HG02970 (cell line): ENCODE measurements around the gene SLC12A2.

Experiments used
- ATAC-seq: cut with Tn5 transposase; IDR thresholded peaks from one replicate; pipeline ENCODE4 v1.9.1; 2021; ENCODE audit warnings: mild to moderate bottlenecking, moderate library complexity, moderate number of reproducible peaks; ENCODE audit not compliant: unreplicated experiment, low FRiP score

The SLC12A2 gene

GRCh38 chr5:128093368-128093767 lies 9.8 kb downstream of the SLC12A2 start:
- ATAC-seq, result no peak

DNA sequence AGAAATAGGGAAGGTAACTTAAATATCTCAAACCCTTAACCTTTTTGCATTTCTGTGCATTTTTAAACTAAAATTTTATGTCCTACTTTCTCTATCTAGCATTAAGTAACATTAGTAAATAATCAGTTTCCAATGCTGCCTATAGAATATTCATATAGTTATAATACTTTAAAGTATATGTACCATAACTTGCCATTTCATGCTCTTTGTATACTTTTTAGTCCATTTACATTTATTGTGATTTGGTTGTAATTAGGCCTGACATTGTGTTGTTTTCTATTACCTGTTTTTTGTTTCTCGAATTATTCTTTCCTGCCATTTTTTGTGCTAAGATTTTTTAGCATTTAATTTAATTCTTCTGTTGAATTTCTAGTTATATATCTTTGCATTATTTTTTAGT lies 13.7 kb downstream of the SLC12A2 start:
- ATAC-seq, result no peak

GRCh38 chr5:128097781-128098180 lies 14.2 kb downstream of the SLC12A2 start:
- ATAC-seq, result no peak

- ATAC-seq, result no peak
Observed at GRCh38 chr5:128099944-128100343, 16.4 kb downstream of the SLC12A2 start.

DNA sequence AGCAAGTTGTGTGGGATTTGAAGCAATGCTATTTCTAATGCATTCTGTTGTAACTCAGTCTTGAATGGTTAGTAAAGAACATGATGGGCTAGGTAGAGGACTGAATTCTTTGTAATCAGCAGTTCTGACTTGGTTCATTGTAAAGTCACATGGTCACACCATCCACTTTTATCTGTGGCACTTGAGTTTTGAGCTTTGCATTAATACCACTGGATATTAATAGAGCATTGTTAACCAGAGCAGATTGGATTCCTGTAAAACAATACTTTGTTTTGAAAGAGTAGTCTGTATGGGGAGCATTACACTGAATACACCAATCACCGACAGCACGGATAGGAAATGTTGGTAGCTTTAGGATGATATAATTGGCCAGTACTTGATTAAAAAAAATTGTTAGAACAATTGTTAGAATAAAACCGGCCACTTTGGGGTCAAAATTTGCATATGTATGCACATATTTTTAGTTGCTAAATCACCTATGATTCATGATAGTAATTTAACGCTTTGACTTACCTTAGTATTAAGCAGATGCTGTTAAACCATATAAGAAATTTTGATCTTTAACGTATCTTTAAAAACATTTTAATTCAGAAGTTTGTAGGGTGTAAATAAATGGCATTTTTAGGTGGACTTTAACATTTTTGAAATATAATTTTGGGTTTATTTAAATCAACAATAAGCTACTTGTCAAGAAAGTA lies 17.4 kb downstream of the SLC12A2 start:
- no peak for ATAC-seq

GRCh38 chr5:128101676-128102075 lies 18.1 kb downstream of the SLC12A2 start:
- ATAC-seq, result no peak

GRCh38 chr5:128105203-128105602 lies 21.6 kb downstream of the SLC12A2 start:
- no peak for ATAC-seq

DNA sequence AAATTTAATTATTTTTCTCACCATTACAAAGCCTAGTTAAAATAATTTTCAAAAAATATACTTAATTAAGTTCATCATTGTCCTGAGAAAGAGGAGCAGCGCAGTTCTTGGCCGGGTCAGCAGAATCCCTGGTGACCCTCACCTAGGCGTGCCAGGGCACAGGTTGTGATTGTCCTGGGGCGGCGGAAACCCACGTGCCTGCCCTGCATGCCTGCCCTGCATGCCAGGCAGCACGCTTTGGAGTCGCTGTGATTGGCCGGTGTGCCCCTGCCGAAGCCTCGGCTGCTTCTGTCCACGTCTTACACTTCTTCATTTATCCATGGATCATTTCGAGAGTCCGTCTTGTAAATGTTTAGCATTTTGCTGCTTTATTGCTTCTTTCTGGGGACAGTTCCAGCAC lies 25.6 kb downstream of the SLC12A2 start:
- no peak for ATAC-seq

DNA sequence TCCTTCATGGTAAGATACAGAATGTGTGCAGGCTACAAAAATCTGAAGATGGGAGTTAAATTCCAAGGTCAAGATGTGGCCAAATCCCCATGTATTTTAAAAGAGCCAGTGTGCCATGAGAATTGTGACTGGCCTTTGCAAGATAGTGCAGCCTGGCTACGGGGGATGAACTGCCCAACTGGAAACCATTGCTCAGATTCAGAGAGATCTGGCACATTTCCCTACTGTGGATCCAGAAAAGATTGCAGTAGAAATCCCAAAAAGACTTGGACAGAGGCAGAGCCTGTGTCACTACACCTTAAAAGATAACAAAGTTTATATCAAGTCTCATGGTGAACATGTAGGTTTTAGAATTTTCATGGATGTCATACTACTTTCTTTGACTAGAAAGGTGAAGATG lies 26.2 kb downstream of the SLC12A2 start:
- no peak for ATAC-seq

GRCh38 chr5:128111818-128112448 lies 28.4 kb downstream of the SLC12A2 start:
- no peak for ATAC-seq

GRCh38 chr5:128116445-128116844 lies 32.9 kb downstream of the SLC12A2 start:
- ATAC-seq, result no peak

- ATAC-seq, result no peak
Observed at GRCh38 chr5:128118214-128118613, 34.6 kb downstream of the SLC12A2 start.

DNA sequence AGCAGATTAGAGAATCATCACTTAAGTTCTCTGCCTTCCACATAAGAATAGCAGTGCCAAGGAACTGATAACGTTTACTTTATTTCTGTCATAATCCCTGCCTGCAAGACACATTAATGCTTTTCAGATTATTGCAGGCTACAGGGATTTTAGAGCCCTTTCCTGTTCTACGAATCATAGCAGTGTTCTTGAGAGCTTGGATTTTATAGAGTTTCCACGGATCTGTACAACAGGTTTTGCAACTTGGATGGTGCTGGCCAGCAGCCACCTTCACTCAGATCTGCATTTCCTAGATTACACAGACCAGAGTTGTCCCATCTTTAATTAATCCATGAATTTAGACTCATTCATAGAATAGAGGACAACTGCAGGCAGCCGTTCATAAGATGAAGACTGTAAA lies 38.1 kb downstream of the SLC12A2 start:
- no peak for ATAC-seq

- ATAC-seq, result no peak
Observed at GRCh38 chr5:128123936-128124335, 40.4 kb downstream of the SLC12A2 start.

GRCh38 chr5:128126241-128126640 lies 42.7 kb downstream of the SLC12A2 start:
- no peak for ATAC-seq

DNA sequence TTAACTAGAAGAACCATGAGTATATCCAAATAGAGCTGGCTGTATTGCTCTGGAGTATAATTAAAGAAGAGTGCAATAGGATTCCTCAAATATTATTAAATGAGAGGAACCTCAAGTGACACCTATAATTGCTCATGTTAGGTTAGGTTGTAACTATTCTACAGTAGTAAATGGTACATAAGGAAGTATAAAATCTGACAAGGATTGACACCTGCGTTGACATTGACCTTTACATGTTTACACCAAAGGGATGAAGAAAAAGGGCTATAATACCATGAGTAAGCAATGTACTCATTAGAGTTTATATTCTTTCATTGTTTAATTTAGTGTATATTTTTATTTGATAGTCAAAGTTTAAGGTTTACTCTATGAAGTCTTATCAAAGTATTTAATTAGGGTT lies 48.9 kb downstream of the SLC12A2 start:
- ATAC-seq, result no peak

DNA sequence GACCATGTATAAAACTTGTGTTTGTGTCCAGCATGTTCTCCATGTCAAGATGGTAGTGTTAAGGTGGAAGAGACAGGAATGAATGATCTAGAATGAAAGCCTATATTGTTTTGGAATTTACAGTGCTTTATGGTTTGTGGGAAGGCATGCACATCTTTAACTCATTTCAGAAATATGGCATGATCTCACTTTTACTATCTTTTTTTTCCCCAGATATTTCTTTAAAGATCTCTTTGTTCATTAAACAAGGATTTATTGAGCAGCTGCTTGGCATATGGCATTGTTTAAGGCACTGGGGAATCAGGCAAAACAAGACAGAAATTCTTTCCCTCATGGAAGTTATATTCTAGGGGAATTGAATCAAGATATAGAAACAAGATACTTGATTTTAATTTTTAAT lies 51.7 kb downstream of the SLC12A2 start:
- no peak for ATAC-seq

- no peak for ATAC-seq
Observed at GRCh38 chr5:128143911-128144310, 60.3 kb downstream of the SLC12A2 start.

GRCh38 chr5:128144491-128144890 lies 60.9 kb downstream of the SLC12A2 start:
- ATAC-seq, result no peak

- no peak for ATAC-seq
Observed at GRCh38 chr5:128146671-128147070, 63.1 kb downstream of the SLC12A2 start.

DNA sequence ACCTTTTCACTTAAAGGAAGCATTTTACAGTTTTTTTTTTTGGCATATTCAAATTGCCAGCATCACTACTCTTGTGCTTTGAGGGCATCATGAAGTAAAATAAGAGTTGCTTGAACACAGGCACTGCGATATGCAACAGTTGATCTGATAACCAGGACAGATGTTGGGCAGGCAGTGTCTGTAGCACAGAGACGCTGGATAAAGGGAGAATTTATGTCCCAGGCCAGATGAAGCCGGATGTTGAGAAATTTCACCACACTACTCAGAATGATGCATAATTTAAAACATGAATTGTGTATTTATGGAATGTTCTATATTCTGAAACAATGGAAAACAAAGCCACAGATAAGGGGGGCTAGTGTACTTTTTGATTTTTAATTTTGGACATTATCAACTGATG lies 71.4 kb downstream of the SLC12A2 start:
- ATAC-seq, result no peak

DNA sequence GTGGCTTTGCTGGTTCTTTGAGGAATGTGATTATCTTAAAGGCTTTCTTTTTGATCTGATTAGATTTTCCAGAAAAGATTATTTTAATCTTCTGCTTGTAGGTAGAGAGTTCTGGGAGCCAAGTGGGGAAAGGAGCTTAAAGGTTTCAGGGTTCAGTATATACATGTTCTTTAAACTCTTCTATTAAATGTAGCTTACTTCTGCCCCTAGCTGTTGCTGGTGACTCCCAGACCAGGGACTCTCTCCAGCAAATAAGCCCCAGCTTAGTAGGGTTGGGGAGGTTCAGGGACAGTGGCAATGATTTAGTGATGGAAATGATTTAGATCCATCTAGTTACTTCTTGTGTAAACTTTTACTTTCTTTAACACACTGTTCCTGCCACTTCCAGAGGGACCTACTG lies 72.2 kb downstream of the SLC12A2 start:
- ATAC-seq, result no peak
